Neural crest cell (in vitro differentiated cells): ENCODE results near the gene ADIPOQ. TPM values are rescaled to one million over a fixed set of nuclear protein-coding genes. Genes with fewer than 3 reads are reported as not detected.
"Not testable (repeated sequence)": the region's sequence is repeated elsewhere in the genome, so short reads cannot be mapped to it uniquely, and the experiment has no call there.

Experiments used
- DNase-seq: peaks from one replicate; pipeline ENCODE4 v3.0.0; 2021; ENCODE audit warnings: low read depth, mixed read lengths, low spot score
- H3K27ac Mint-ChIP-seq: one replicate; pipeline ENCODE4 v1.8.0; 2021; ENCODE audit warnings: mild to moderate bottlenecking, mixed read lengths; ENCODE audit not compliant: unreplicated experiment
- H3K27me3 Mint-ChIP-seq: 2 replicates; pipeline ENCODE4 v1.8.0; 2021; ENCODE audit warnings: low read depth, mild to moderate bottlenecking, mixed read lengths
- H3K36me3 Mint-ChIP-seq: 2 replicates; pipeline ENCODE4 v1.8.0; 2021; ENCODE audit warnings: low read depth, mild to moderate bottlenecking, mixed read lengths
- H3K4me1 Mint-ChIP-seq: 2 replicates; pipeline ENCODE4 v1.8.0; 2021; ENCODE audit warnings: mixed read lengths
- H3K4me3 Mint-ChIP-seq: one replicate; pipeline ENCODE4 v1.8.0; 2021; ENCODE audit warnings: mild to moderate bottlenecking, mixed read lengths
- H3K9me3 Mint-ChIP-seq: 2 replicates; pipeline ENCODE4 v1.8.0; 2021; ENCODE audit warnings: mixed read lengths
- CTCF ChIP-seq: fragments of 200-600 bp; sonication (generic); conservative IDR thresholded peaks from 2 replicates; pipeline ENCODE4 v1.5.0; 2021; ENCODE audit warnings: antibody characterized with exemption, mild to moderate bottlenecking
- total RNA-seq: library from RNA; stranded (reverse); gene quantifications from 2 replicates; pipeline ENCODE4 v1.2.1, GENCODE V29; 2021

ADIPOQ gene
- total RNA-seq, 1 donor from 2014 or later = not detected

GRCh38 chr3:186844908-186845307 is 2.4 kb downstream of the ADIPOQ start:
- no peaks in the 10 kb centered on the region for H3K4me1 Mint-ChIP-seq

GRCh38 chr3:186845756-186846155 is 3.2 kb downstream of the ADIPOQ start:
- H3K4me1 Mint-ChIP-seq = no peaks in the 10 kb centered on the region
- peaks cover 18% of the 10 kb centered on the region for H3K27me3 Mint-ChIP-seq
- no peaks in the 10 kb centered on the region for H3K36me3 Mint-ChIP-seq
- no peak overlapping the region for H3K27ac Mint-ChIP-seq
- no peak overlapping the region for H3K4me3 Mint-ChIP-seq
- DNase-seq = no peak
- TF ChIP-seq CTCF = no peak
- H3K9me3 Mint-ChIP-seq = no peaks in the 10 kb centered on the region

More at GRCh38 chr3:186844908-186845307, 2.4 kb downstream of the ADIPOQ start:
- no peaks in the 10 kb centered on the region for H3K36me3 Mint-ChIP-seq
- peak overlapping the region; percentile 87 for H3K27ac Mint-ChIP-seq
- TF ChIP-seq CTCF = no peak
- H3K27me3 Mint-ChIP-seq = peaks cover 18% of the 10 kb centered on the region
- DNase-seq = no peak
- H3K4me3 Mint-ChIP-seq = no peak overlapping the region
- no peaks in the 10 kb centered on the region for H3K9me3 Mint-ChIP-seq

DNA sequence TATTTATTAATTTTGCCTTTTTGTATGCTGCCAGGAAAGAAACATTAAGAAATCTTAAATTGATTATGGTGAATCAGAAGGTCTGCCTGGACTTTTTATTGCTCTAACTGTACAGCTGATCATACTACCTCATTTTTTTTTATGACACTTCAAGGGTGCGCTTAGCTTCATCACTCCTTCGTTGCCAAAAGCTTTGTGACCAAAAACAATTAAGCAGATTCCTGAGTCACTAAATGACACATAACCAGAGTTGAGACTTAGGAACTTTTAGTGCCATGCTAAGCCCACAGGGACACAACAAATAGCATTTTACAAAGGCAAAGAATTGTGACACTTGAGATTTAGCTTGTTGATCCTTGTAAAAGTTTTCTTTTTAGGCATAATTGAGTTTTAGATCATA is 4.9 kb downstream of the ADIPOQ start:
- Mint-ChIP-seq H3K36me3 (no peaks in the 10 kb centered on the region), H3K4me1 (no peaks in the 10 kb centered on the region), H3K4me3 (no peak overlapping the region), H3K27ac (no peak overlapping the region), H3K9me3 (no peaks in the 10 kb centered on the region), H3K27me3 (peaks cover 22% of the 10 kb centered on the region)
- TF ChIP-seq CTCF = no peak
- DNase-seq = no peak

GRCh38 chr3:186849374-186849975 is 7.0 kb downstream of the ADIPOQ start:
- H3K27me3 Mint-ChIP-seq = peaks cover 19% of the 10 kb centered on the region
- no peaks in the 10 kb centered on the region for H3K9me3 Mint-ChIP-seq
- no peaks in the 10 kb centered on the region for H3K36me3 Mint-ChIP-seq
- no peak overlapping the region for H3K27ac Mint-ChIP-seq
- H3K4me1 Mint-ChIP-seq = no peaks in the 10 kb centered on the region
- TF ChIP-seq CTCF = peak; percentile 63
- H3K4me3 Mint-ChIP-seq = no peak overlapping the region
- DNase-seq = no peak

DNA sequence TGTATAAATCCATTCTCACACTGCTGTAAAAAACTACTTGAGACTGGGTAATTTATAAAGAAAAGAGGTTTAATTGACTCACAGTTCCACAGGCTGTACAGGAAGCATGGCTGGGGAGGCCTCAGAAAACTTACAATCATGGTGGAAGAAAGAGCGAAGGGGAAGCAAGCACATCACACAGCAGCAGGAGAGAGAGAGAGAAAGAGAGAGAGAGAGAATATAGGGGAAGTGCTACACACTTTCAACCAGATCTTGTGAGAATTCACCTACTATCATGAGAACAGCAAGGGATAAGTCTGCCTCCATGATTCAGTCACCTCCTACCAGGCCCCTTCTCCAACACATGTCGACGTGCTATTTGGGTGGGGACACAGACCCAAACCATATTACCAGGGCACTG is 9.3 kb downstream of the ADIPOQ start:
- not testable (repeated sequence) for H3K27ac Mint-ChIP-seq, DNase-seq, H3K36me3 Mint-ChIP-seq, H3K27me3 Mint-ChIP-seq, H3K4me3 Mint-ChIP-seq, H3K4me1 Mint-ChIP-seq, H3K9me3 Mint-ChIP-seq

- Mint-ChIP-seq H3K27me3 (peaks cover 6% of the 10 kb centered on the region), H3K4me3 (no peak overlapping the region), H3K36me3 (no peaks in the 10 kb centered on the region), H3K27ac (no peak overlapping the region), H3K4me1 (no peaks in the 10 kb centered on the region), H3K9me3 (no peaks in the 10 kb centered on the region)
- DNase-seq = no peak
- TF ChIP-seq CTCF = no peak
These were observed 10.5 kb downstream of the ADIPOQ start for GRCh38 chr3:186852994-186853393.
